Neural cell (in vitro differentiated cells): ENCODE results near the gene ARL6IP6. TPM values are rescaled to one million over a fixed set of nuclear protein-coding genes. Genes with fewer than 3 reads are reported as not detected.

ENCODE experiments used
- H2AFZ ChIP-seq: fragments of 200-600, 300-800 bp; sonication (generic), shearing (Covaris generic); 2 replicates; pipeline ENCODE4 v1.6.0; 2014; ENCODE audit warnings: low read depth, mild to moderate bottlenecking, antibody characterized with exemption, low read length, moderate library complexity
- H3F3A ChIP-seq: fragments of 200-600 bp; shearing (Covaris generic); 2 replicates; pipeline ENCODE4 v1.6.1; 2016; ENCODE audit warnings: mild to moderate bottlenecking, moderate library complexity, mixed read lengths, antibody characterized with exemption, low read length; ENCODE audit not compliant: insufficient read depth, poor library complexity, severe bottlenecking
- H3K27ac ChIP-seq: fragments of 200-600, 300-800 bp; sonication (generic), shearing (Covaris generic); 2 replicates; pipeline ENCODE4 v1.5.1; 2014; ENCODE audit warnings: mild to moderate bottlenecking, low read length, moderate library complexity
- H3K27me3 ChIP-seq: fragments of 300-800, 200-600 bp; sonication (generic), shearing (Covaris generic); 2 replicates; pipeline ENCODE4 v1.6.0; 2014; ENCODE audit warnings: mild to moderate bottlenecking, low read depth, low read length, moderate library complexity; ENCODE audit not compliant: insufficient read depth
- H3K36me3 ChIP-seq: fragments of 300-800, 200-600 bp; sonication (generic), shearing (Covaris generic); 2 replicates; pipeline ENCODE4 v1.5.1; 2014; ENCODE audit warnings: mild to moderate bottlenecking, antibody characterized with exemption, low read length, moderate library complexity; ENCODE audit not compliant: insufficient read depth
- H3K4me2 ChIP-seq: fragments of 300-800, 200-600 bp; sonication (generic), shearing (Covaris generic); 2 replicates; pipeline ENCODE4 v1.6.0; 2014; ENCODE audit warnings: mild to moderate bottlenecking, low read length
- H3K4me3 ChIP-seq: fragments of 300-800, 200-600 bp; sonication (generic), shearing (Covaris generic); 2 replicates; pipeline ENCODE4 v1.5.1; 2014; ENCODE audit warnings: mild to moderate bottlenecking, low read length, moderate library complexity
- H3K79me2 ChIP-seq: fragments of 200-600 bp; shearing (Covaris generic); replicated peaks from 2 replicates; pipeline ENCODE4 v1.6.0; 2014; ENCODE audit warnings: mild to moderate bottlenecking, low read length, moderate library complexity; ENCODE audit not compliant: insufficient read depth
- H3K9ac ChIP-seq: fragments of 300-800, 200-600 bp; sonication (generic), shearing (Covaris generic); 2 replicates; pipeline ENCODE4 v1.6.1; 2016; ENCODE audit warnings: mild to moderate bottlenecking, low read length, mixed read lengths
- H3K9me2 ChIP-seq: fragments of 200-600 bp; shearing (Covaris generic); 2 replicates; pipeline ENCODE4 v1.6.1; 2016; ENCODE audit warnings: mild to moderate bottlenecking, low read length, mixed read lengths; ENCODE audit not compliant: insufficient read depth
- H3K9me3 ChIP-seq: fragments of 200-600, 300-800 bp; sonication (generic), shearing (Covaris generic); 2 replicates; pipeline ENCODE4 v1.6.1; 2016; ENCODE audit warnings: mild to moderate bottlenecking, mixed run types, low read length, moderate library complexity, mixed read lengths
- H4K20me1 ChIP-seq: fragments of 200-600 bp; shearing (Covaris generic); 2 replicates; pipeline ENCODE4 v1.6.1; 2016; ENCODE audit warnings: mild to moderate bottlenecking, mixed run types; ENCODE audit not compliant: insufficient read depth
- CTCF ChIP-seq: fragments of 450-650 bp; IDR thresholded peaks from 2 replicates; pipeline ENCODE4 v1.5.1; 2014; ENCODE audit warnings: antibody characterized with exemption, mild to moderate bottlenecking, moderate library complexity; ENCODE audit not compliant: poor library complexity, severe bottlenecking
- EP300 ChIP-seq: fragments of 450-650 bp; conservative IDR thresholded peaks from 2 replicates; pipeline ENCODE4 v1.6.1; 2014; ENCODE audit warnings: antibody characterized with exemption, mild to moderate bottlenecking, moderate library complexity; ENCODE audit not compliant: poor library complexity, severe bottlenecking
- EZH2 ChIP-seq: fragments of 200-600, 300-800 bp; shearing (Covaris generic), sonication (generic); IDR thresholded peaks from 2 replicates; pipeline ENCODE4 v1.6.1; 2014; ENCODE audit warnings: antibody characterized with exemption, low read length, borderline replicate concordance, mild to moderate bottlenecking; ENCODE audit not compliant: insufficient read depth, poor library complexity, severe bottlenecking
- MXI1 ChIP-seq: fragments of 450-650 bp; conservative IDR thresholded peaks from 2 replicates; pipeline ENCODE4 v1.6.1; 2014; ENCODE audit warnings: antibody characterized with exemption, mild to moderate bottlenecking; ENCODE audit not compliant: poor library complexity, severe bottlenecking
- POLR2AphosphoS5 ChIP-seq: IDR thresholded peaks from 2 replicates; pipeline ENCODE4 v1.6.1; 2012
- RAD21 ChIP-seq: fragments of 450-650 bp; conservative IDR thresholded peaks from 2 replicates; pipeline ENCODE4 v1.6.1; 2014; ENCODE audit warnings: antibody characterized with exemption, mild to moderate bottlenecking, moderate library complexity
- REST ChIP-seq: IDR thresholded peaks from 2 replicates; pipeline ENCODE4 v1.6.1; 2012; ENCODE audit warnings: borderline replicate concordance
- SMC3 ChIP-seq: fragments of 450-650 bp; conservative IDR thresholded peaks from 2 replicates; pipeline ENCODE4 v1.6.1; 2014; ENCODE audit warnings: antibody characterized with exemption, mild to moderate bottlenecking, moderate library complexity; ENCODE audit not compliant: poor library complexity
- TAF1 ChIP-seq: IDR thresholded peaks from 2 replicates; pipeline ENCODE4 v1.6.1; 2012; ENCODE audit warnings: low read depth
- polyA minus RNA-seq: library from RNA; depleted of rRNA, polyadenylated mRNA; stranded (reverse); fragments of >200 nt; gene quantifications from 2 replicates; pipeline ENCODE4 v1.2.3, GENCODE V29; 2014
- polyA plus RNA-seq: library from polyadenylated mRNA; depleted of rRNA; stranded (reverse); fragments of >200 nt; gene quantifications from 2 replicates; pipeline ENCODE4 v1.2.3, GENCODE V29; 2014

The ARL6IP6 gene
- polyA plus RNA-seq (39.4 and 46.0 TPM in 2 replicates), polyA minus RNA-seq (58.1 and 69.6 TPM in 2 replicates)

DNA sequence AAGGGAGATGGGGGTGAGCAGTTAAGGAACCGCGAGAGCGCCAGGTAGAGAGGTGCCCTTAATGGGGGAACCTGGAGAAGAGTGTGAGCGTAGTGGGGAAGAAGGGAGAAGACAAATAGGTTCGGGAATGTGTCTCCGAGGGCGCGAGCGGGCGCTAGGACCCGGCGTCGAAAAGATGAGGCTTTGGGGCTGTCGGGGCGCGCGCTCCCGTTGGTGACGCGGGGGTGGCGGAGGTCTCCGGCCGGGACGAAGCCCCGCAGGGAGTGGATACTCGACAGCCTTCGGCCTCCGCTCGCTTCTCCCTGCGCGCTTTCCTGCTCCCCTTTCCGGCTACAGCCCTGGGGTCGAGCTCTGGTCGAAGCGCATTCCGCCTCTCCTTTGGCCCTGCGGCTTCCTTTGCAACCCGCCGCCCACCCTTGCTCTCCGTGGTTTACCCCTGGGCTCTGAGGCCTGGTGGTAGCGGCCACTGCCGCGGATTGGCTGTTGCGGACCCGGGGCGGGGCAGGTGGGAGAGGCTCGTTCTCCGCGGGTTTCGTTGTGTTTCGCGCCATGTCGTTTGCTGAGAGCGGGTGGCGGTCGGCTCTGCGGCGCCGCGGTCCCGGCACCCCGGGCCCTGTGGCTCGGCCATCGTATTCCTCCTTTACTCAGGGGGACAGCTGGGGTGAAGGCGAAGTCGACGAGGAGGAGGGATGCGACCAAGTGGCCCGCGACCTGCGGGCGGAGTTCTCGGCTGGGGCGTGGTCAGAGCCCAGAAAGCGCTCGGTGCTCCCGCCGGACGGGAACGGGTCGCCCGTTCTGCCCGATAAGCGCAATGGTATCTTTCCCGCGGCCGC lies at the start of gene ARL6IP6:
Gene ARL6IP6, plus strand, starts transcription at position 545 of the 833 bp plus-strand sequence. Its CDS starts 5 bp downstream, at position 550.
- Histone ChIP-seq H3K27me3 (no peaks in the 10 kb centered on the region), H3F3A (no peaks in the 10 kb centered on the region), H3K9ac (peak within 1 kb of the TSS; percentile 94), H3K79me2 (peaks cover 65% of the 10 kb centered on the region), H2AFZ (peak within 1 kb of the TSS; percentile 92), H3K27ac (peak within 1 kb of the TSS; percentile 99), H3K9me2 (no peaks in the 10 kb centered on the region), H3K4me2 (peak within 1 kb of the TSS; percentile 94), H3K9me3 (no peaks in the 10 kb centered on the region), H4K20me1 (no peaks in the 10 kb centered on the region), H3K4me3 (peak within 1 kb of the TSS; percentile 84), H3K36me3 (peaks cover 5% of the 10 kb centered on the region)
- TF ChIP-seq SMC3 (peak; percentile 7), POLR2AphosphoS5 (peak; percentile 89), EP300 (peak; percentile 47), EZH2 (no peak), MXI1 (peak; percentile 83), CTCF (peak; percentile 27), RAD21 (no peak), REST (peak; percentile 72), TAF1 (peak; percentile 84)

DNA sequence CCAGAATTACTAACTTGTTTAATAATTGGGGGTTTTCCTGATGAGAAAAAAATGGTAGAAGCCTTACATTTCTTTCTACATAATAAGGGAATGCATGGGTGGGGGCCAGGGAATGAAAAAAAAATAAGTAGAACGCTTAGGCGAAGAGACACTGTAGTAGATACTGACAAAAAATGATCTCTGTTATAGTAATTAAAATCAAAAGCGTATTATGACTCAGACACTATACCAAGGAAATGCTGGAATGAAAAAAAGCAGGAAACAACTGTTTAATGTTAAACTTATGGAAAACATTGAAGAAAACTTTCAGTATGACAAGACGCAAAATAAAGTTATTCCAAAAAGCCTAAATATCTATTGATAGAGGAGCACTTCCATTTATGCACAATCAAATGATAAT lies 44.1 kb upstream of the ARL6IP6 start:
- no peak overlapping the region for H2AFZ ChIP-seq
- no peak overlapping the region for H3K9ac ChIP-seq
- H3K27ac ChIP-seq: no peak overlapping the region
- no peaks in the 10 kb centered on the region for H3K79me2 ChIP-seq
- H3K4me3 ChIP-seq: no peak overlapping the region
- no peaks in the 10 kb centered on the region for H3F3A ChIP-seq
- H3K4me2 ChIP-seq: no peak overlapping the region
- no peaks in the 10 kb centered on the region for H3K27me3 ChIP-seq
- H3K36me3 ChIP-seq: peaks cover 7% of the 10 kb centered on the region
- no peaks in the 10 kb centered on the region for H4K20me1 ChIP-seq
- TF ChIP-seq RAD21 (no peak), CTCF (no peak), EP300 (no peak), REST (no peak), POLR2AphosphoS5 (no peak), SMC3 (no peak), TAF1 (no peak), MXI1 (no peak), EZH2 (no peak)
- H3K9me2 ChIP-seq: no peaks in the 10 kb centered on the region
- H3K9me3 ChIP-seq: no peaks in the 10 kb centered on the region
